ENCODE measurements around the gene ASXL2.
"Not testable (repeated sequence)": the region's sequence is repeated elsewhere in the genome, so short reads cannot be mapped to it uniquely, and the experiment has no call there.

Gene ASXL2

DNA sequence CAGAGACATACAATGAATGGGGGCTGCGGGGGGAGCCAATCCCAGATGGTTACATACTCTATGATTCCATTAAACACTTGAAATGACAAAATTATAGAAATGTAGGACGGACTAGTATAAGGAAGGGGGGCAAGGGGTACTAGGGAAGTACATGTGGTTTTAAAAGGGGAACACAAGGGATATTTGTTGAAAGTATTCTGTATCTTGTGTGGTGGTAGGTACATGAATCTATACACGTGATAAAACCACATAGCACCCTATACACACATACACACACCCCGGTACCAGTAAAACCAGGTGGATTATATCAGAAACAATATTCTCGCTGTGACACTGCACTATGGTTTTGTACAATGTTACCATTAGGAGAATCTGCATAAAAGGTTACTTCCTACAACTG, 45.4 kb downstream of the ASXL2 start:
- no peak for DNase-seq (ENCODE audit: low read depth)

DNA sequence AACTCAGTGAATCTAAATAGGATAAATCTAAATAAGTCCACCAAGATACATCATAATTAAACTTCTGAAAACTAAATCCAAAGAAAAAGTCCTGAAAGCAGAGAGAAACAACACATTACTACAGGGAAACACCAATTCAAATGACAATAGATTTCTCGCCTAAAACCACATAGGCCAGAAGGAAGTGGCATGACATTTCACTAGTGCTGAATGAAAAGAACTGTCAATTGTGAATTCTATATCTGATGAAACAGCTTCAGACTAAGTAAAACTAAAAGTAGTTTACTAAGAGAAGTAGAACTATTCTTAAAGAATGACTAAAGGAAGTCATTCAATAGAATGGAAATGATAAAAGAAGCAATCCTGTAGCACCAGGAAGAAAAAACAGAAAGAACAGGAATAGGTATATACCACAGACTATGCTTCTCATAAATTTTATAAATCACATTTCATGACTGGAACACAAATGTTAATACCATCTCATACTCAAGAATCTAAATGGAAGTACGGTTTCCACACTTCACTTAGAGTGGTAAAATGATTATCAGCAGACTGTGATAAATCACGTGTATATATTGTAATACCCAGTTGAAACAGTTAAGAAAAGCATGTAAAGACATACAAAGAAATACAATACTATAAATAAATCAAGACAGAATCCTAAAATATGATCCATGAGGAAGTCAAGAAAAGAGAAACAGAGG, 46.4 kb downstream of the ASXL2 start:
- no peak for DNase-seq (ENCODE audit: low read depth)

DNA sequence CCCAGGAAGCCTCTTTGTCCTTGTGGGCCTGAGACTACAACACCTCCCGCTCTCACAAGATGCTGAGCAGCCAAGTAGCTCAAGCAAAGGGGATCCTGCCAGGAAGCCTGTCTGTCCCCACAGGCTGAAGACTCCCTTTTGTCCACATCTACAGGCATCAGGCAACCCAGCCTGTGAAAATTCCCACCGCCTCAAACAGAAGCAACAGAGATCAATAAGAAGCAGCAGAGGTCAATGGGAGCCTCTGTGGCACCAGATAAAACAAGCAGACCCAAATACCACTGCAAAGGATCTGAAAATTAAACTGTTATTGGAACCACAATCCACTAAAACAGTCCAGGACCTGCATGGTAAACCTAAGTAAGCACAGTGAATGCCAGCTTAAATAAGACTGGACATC, 48.5 kb downstream of the ASXL2 start:
- no peak for DNase-seq (ENCODE audit: low read depth)

DNA sequence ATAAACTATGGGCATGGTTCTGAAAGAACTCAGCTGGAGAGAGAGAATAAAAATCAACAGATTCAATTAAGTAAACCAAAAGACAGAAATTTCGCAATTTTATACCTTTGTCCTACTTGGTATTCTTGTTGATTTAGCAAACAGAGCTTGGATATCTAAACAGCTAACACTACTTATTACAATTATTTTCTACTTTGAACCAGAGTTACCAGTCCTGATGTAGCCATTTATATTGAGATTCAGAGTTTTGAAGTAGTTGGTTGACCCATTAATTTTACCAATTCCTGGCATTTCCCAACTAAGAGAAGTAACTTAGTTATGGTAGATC, 48.9 kb downstream of the ASXL2 start:
- DNase-seq (ENCODE audit: low read depth) = peak; percentile 27

DNA sequence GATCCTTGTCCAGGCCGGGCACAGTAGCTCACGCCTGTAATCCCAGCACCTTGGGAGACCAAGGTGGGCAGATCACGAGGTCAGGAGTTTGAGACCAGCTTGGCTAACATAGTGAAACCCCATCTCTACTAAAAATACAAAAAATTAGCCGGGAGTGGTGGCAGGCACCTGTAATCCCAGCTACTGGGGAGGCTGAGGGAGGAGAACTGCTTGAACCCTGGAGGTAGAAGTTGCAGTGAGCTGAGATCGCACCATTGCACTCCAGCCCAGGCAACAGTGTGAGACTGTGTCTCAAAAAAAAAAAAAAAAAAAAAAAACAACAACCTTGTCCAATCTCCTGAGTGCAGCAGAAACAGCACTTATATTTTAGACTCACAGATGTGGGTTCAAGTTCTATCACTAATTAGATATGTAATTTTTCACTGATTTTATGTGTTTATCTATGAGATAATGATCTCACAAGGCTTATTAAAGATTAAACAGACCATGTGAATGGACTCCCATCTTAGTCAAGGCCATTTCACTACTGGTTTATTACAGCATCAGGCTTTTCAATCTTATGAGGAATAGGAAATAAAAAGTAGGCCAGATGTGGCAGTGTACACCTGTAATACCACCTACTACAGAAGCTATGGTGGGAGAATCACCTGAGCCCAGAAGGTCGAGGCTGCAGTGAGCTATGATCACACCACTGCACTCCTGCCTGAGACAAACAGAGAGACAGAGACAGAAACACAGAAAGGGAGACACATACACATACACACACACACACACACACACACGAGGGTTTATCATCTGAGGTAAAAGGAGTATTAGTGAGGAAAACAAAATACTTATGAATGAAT, 49.5 kb downstream of the ASXL2 start:
- not testable (repeated sequence) for DNase-seq (ENCODE audit: low read depth)

DNA sequence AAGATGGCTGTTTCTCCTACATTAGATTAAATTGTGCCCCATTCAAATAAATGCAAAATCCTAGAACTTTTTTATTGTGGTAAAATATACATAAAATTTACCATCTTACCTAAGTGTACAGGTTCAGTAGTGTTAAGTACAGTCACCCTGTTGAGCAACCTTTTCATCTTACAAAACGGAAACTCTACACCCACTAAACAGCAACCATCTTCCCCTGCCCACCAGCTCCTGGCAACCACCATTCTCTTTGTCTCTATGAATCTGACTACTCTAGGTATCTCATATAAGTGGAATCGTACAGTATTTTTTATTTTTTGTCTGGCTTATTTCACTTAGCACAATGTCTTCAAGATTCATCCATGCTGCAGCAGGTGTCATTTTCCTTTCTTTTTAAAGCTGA, 53.0 kb downstream of the ASXL2 start:
- no peak for DNase-seq (ENCODE audit: low read depth)

DNA sequence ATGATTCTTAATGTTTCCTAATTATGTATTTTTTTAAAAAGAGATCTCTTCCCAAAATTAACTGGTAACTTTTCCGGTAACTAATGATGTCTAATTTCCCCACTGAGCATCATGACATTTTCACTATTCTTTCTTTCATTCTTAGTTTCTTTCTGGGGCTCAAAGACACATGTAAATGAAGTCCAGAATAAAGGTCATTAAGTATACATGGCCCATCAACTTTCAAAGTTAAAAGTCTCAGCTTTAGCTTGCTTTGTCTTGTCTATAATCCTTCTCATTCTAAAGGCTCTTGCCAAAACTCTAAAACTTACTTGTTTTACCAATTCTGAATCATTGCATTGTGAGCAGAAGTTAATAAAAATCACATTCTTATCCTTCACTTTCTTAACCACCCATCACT, 53.6 kb downstream of the ASXL2 start:
- no peak for DNase-seq (ENCODE audit: low read depth)

DNA sequence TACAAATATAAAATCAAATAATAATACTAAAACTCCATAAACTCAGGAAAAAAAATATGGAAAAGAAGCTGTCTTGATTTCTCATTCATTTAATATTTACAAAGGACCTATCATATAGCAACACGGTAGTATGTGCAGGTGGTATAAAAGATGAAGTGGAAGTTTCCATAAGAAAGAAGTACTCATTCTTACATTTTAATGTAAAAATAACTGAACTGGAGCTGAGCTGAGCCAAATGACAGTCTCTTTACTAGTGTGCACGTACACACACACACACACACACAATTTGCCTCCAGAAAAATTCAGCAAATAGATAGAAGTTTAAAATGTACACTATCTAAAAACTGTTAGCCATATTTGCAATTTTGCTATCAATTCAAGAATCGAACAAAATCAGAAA, 54.1 kb downstream of the ASXL2 start:
- no peak for DNase-seq (ENCODE audit: low read depth)

DNA sequence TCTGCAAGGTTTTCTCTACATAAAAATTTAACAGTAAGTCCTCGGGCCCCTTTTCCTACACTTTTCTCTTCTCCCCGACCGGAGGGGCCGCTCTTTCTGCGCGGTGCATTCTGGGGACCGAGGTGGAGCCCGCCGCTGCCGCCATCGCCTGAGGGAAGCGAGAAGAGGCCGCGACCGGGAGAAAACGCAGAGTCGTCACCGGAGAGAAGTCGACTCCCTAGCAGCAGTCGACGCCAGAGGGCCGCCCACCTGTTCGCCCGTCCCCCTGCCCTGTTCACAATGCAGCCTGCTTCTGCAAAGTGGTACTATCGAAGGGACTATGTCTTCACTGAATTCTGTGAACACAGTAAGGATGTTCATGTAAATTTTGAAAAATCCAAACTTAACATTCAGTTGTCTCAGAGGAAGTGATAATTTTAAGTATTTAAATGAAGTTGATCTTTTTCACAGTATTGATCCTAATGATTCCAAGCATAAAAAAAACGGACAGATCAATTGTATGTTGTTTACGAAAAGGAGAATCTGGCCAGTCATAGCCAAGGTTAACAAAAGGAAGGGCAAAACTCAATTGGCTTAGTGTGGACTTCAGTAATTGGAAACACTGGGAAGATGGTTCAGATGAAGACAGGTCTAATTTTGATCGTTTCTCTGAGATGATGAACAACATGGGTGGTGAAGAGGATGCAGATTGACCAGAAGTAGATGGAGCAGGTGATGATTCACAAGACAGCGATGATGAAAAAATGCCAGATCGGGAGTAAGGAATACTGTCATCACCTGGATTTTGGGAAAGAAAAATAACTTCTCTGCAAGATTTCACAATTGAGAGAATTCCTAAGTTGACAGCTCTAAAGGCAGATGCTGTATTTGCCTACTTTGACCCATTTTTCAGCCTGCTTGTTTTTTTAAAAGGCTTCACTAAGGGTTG, 55.8 kb downstream of the ASXL2 start:
- peak; percentile 43 for DNase-seq (ENCODE audit: low read depth)

DNA sequence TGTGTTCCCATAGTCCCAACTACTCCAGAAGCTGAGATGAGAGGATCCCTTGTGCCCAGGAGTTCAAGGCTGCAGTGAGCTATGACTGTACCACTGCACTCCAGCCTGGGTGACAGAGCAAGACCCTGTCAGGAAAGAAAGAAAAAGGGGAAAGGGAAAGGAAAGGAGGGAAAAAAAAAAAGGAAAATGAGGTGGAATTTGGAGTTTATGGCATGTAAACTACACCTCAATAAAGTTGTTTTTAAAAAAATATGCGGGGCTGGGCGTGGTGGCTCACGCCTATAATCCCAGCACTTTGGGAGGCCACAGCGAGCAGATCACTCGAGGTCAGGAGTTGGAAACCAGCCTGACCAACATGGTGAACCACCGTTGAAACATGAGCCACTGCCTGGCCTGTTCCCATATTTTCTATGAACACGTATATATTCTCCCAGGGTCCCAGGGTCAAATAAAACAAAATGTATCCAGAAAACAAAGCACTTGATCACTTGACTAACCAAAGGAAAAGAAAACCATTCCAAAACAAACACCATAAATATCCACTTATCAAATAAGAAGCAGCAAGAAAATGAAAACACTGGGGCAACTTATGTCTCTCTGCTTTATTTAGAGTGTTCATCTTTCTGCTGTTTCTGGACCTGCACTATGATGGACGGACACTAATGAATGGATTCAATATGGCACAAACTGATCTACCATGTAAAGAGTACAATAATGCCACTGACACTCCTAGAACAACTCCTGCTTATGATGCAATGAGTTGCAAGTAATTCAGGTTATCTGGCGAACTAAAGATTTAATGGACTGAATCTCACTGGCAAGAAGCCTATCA, 56.8 kb downstream of the ASXL2 start:
- peak; percentile 70 for DNase-seq (ENCODE audit: low read depth)

DNA sequence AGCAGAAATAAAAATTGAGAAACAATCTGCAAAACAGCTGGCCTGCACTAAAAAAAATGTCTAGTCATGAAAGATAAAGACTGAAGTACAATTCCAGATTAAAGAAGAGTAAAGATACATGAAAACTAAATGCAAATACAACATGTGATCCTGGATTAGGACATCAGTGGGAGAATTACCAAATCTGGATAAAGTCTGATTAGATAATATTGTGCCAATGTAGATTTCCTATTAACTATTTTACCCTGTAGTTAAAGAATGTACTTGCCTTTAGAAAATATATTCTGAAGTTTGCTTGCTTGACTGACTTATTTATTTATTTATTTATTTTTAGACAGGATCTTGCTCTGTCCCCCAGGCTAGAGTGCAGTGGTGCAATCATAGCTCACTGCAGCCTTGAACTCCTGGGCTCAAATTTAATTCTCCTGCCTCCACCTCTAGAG, 58.7 kb downstream of the ASXL2 start:
- no peak for DNase-seq (ENCODE audit: low read depth)

DNA sequence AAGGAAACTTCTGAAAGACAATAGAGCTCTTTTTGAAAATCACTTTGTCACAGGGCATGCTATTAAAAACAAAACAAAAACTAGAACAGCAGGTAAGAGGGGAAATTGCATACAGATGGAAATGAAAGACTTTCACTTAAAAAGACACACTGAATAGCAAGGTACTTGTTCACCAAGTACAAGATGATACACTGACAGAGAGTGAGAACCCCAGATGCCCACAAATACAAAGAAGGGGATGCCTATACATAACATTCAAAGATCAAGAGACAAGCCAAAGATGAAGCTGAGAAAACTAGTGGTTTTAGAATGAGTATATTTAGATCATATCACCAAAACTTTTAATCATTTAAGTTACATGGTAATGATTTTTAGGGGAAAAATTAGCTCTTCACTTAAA, 60.7 kb downstream of the ASXL2 start:
- DNase-seq (ENCODE audit: low read depth) = no peak

DNA sequence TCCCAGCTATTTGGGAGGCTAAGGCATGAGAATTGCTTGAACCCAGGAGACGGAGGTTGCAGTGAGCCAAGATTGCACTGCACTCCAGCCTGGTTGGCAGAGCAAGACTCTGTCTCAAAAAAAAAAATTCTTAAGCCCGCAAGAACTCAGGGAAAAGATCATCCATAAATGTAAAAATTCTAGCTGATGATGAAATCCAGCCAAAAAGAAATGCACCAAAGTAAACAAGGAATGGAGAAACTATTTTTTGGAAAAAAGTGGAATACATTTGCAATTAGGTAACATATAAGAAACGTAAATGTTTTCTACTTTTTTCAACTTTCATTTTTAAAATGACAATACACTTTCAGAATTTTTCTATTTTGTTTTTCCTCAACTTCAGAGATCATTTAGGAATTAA, 61.3 kb downstream of the ASXL2 start:
- no peak for DNase-seq (ENCODE audit: low read depth)

DNA sequence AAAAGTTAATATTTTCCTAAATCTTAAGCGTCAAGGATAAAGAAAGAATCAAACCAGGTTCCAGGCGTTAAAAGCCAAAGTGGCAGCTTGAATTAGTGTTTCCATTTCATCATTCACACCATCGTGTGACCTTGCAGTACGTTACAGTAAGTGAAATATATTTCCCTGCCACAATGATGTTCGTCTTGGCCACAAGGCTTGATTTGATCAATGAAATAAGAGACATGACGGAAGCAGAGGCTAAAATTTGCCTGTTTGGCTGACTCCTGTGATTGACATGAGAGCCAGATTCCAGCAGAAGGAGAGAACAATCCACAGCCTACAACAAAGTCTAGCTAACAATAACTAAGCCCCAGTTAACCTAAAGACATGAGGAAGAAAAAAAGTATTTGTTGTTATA, 62.0 kb downstream of the ASXL2 start:
- no peak for DNase-seq (ENCODE audit: low read depth)

DNA sequence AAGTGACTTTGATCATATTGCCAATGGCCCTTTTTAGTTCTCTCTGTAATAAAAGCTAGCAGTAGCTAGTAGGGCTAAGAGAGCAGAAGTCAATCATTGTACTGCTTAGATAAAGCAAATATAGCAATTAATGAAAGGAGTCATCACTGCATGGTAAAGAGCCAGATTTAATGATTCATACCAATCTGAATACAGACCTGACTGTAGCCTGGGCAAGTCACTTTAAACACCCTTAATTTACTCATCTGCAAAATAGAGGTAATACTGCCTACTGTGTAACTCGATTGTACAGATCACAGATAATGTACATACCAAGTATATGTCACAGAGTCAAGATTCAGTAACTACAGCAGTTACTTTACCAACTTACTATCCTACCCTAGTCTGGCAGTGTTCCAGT, 63.6 kb downstream of the ASXL2 start:
- DNase-seq (ENCODE audit: low read depth) = no peak

DNA sequence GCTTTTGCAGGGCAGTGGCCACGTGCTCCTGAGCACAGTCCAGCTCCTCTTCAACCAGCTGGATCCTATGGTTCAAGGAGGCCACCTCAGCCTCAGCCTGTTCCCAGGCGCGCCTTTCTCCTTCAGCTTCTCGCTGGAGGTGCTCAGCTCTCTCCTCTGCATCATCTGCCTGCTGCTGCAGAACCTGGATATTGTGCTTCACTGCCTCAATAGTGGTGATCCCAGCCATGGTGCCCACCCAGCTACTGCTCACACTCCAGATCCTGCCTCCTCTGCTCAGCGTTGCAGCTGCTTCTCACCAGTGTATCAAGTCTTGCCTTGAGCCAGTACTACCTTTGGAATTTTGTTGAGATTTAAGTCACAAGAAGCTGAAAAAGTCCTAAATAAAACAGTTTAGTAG, 67.9 kb downstream of the ASXL2 start:
- no peak for DNase-seq (ENCODE audit: low read depth)

DNA sequence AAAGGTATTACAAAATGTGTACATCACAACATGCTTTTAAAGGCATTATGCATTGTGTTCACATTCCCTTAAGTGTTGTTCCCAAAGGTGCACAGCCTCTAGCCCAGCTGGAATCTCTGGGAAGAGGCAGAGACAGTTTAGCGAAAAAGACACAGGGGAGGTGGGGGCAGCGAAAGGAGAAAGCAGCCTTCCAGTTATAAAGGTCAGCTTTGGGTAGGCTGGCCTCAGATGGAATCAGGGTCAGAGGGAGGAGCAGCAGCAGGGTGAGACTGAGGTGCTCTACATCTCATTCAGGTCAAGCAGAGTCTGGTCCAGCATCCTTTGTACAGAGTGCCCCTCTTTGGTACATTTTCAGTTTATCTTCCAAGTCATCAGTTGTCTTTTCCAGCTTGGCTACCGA, 68.6 kb downstream of the ASXL2 start:
- DNase-seq (ENCODE audit: low read depth) = no peak

DNA sequence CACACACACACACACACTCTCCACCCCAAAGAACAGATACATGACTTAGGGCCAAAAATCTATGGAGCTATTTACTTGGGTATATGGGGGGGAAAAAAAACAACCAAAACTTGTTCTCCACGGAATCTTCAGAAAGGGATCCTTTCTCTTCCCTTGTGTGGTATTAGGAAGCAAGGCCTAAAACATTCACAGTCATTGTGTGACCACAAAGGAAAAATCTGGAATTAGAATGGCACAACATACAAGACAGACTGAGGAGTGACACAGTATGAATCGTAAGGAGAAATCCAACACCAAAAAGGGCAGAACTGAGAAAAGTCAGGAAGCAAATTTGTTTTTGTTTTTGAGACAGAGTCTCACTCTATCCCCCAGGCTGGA, 70.3 kb downstream of the ASXL2 start:
- peak; percentile 19 for DNase-seq (ENCODE audit: low read depth)

DNA sequence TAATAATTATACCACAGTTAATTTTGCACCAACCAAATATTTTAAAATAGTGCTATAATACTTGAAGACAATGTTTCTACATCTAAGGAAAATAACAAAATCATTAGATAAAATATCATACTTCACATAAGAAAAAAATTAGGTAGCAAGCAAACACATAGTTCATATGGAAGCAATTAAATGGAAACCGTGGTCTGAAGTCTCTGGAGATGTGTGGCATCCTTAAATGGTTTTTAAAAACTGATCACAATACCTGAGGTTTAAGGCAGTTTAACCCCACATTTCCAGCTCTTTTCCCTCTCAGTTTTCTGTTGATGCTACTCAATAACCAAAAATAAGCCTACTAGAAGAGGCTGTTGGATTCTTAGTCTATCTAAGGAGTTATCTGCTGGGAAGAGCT, 71.3 kb downstream of the ASXL2 start:
- DNase-seq (ENCODE audit: low read depth) = no peak

DNA sequence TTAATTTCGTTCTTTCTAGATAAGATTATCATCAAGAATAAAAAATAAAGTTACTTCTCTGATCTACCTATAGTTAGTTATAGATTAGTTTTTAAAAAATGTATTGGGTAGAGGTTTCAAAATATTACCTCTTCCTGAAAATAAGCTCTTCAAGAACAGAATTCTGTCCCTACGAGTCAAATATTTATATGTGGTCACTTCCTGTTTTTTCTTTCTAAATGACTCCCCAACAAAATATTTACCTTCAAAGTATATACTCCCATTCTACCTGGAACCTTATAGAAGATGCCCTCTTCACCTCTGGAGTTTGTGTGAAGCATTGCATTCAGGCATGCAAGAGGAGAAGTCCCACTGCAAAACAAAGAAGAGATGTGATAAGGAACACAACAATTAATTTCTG, 72.3 kb downstream of the ASXL2 start:
- DNase-seq (ENCODE audit: low read depth) = no peak

DNA sequence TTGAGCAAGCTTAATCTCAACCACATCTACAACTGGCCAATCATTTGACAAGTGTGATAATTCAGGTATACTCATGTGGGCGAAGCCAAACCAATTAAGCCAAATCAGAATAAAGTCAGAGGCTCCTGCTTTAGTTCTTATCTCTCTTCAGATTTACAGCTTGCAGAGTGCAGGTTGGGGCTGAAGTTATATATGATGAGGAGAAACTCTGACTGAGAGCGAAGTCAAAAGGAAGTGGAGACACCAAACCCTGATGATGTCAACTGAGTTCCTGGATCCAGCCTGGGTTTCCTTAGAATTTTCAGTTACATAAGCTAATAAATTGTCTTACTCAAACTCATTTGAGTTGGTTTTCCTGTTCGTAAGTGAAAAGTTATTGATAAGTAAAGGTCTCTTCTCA, 73.9 kb downstream of the ASXL2 start:
- DNase-seq (ENCODE audit: low read depth) = no peak

DNA sequence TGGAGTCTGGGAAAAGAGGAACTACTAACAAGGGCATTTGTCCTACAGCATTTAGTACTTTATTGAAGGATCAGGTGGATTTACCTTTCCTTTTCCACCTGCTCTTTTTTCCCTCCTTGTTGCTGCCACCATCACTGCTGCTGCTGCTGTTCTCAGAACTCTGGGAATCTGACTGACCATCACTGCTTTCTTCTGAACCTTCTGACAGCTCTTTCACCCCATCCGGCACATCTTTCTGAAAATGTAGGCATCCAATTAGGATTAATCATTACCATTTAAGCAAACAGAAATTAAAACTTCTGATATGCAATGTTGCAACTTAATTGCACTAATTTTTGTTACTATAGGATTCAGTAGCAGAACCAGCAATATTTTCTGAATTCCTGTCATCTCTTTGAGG, 79.0 kb downstream of the ASXL2 start:
- DNase-seq (ENCODE audit: low read depth) = no peak

Measured in iris pigment epithelial cell (primary cell).